Caco-2 (cell line): ENCODE results near the gene TSHZ3. TPM values are rescaled to one million over a fixed set of nuclear protein-coding genes. Genes with fewer than 3 reads are reported as not detected.

ENCODE experiments used
- BruUV-seq: library from RNA; stranded (reverse); fragments of 400-500 nt; replicated peaks from 2 replicates; lab custom pipeline; 2021; lab: Mats Ljungman, UMichigan
- CTCF ChIA-PET: fragments of 300-600 bp; sonication (Branson Sonifier 250); formaldehyde crosslinking; loops from one replicate; lab custom pipeline; 2022; ENCODE audit warnings: antibody characterized with exemption; lab: Charles Lee
- POLR2A ChIA-PET: fragments of 300-600 bp; sonication (Branson Sonifier 250); formaldehyde crosslinking; loops from one replicate; lab custom pipeline; 2022; ENCODE audit warnings: antibody characterized with exemption; lab: Charles Lee
- DNase-seq, 2 experiments: peaks; one replicate each; pipeline versions ENCODE4 v3.0.0 to v3.0.0-alpha.2; 2020 to 2022
- H3K27me3 ChIP-seq: replicated peaks from 2 replicates; pipeline ENCODE4 v1.6.0; 2011; ENCODE audit warnings: low read length; ENCODE audit not compliant: control insufficient read depth, insufficient read depth
- H3K36me3 ChIP-seq: 2 replicates; pipeline ENCODE4 v1.5.1; 2011; ENCODE audit warnings: low read length; ENCODE audit not compliant: control insufficient read depth, insufficient read depth
- H3K4me1 ChIP-seq: fragments of 250-450 bp; sonication (Bioruptor Pico); 2 replicates; pipeline ENCODE4 v1.5.1; 2020; ENCODE audit warnings: mild to moderate bottlenecking
- H3K4me3 ChIP-seq: 2 replicates; pipeline ENCODE4 v1.5.1; 2011; ENCODE audit warnings: low read depth, mild to moderate bottlenecking, control low read depth, low read length
- H3K9me3 ChIP-seq: fragments of 250-450 bp; sonication (Bioruptor Pico); 2 replicates; pipeline ENCODE4 v1.5.1; 2020; ENCODE audit warnings: mild to moderate bottlenecking, moderate library complexity
- H3K27ac Mint-ChIP-seq: one replicate; pipeline ENCODE4 v1.8.0; 2022; ENCODE audit warnings: mixed read lengths; ENCODE audit not compliant: unreplicated experiment
- H3K27me3 Mint-ChIP-seq: one replicate; pipeline ENCODE4 v1.8.0; 2022; ENCODE audit warnings: mixed read lengths; ENCODE audit not compliant: insufficient read depth, unreplicated experiment
- H3K36me3 Mint-ChIP-seq: one replicate; pipeline ENCODE4 v1.8.0; 2022; ENCODE audit warnings: mild to moderate bottlenecking, mixed read lengths; ENCODE audit not compliant: insufficient read depth, unreplicated experiment
- H3K4me1 Mint-ChIP-seq: one replicate; pipeline ENCODE4 v1.8.0; 2022; ENCODE audit warnings: low read depth, mixed read lengths; ENCODE audit not compliant: unreplicated experiment
- H3K4me3 Mint-ChIP-seq: one replicate; pipeline ENCODE4 v1.8.0; 2022; ENCODE audit warnings: mild to moderate bottlenecking, moderate library complexity, mixed read lengths; ENCODE audit not compliant: unreplicated experiment
- H3K9me3 Mint-ChIP-seq: one replicate; pipeline ENCODE4 v1.8.0; 2022; ENCODE audit warnings: mixed read lengths; ENCODE audit not compliant: unreplicated experiment
- intact Hi-C: fragments of 100-400 bp; cut with micrococcal nuclease; formaldehyde crosslinking; loops from one replicate; pipeline ENCODE4 v1.10.0; 2022; ENCODE audit not compliant: unreplicated experiment
- total RNA-seq: library from RNA; stranded (reverse); gene quantifications from 2 replicates; pipeline ENCODE4 v1.2.3, GENCODE V29; 2022
- TF ChIP-seq, protein P1 (sequence below), 2 experiments: fragments of 200-600 bp in 1 of 2; IDR thresholded peaks; 1 replicate in 1 of 2; 2 replicates in 1 of 2; pipeline versions ENCODE4 v1.5.1 to v1.8.0; 2011 to 2022; ENCODE audit warnings: antibody characterized with exemption in 1 of 2, control low read depth in 1 of 2, inconsistent platforms in 1 of 2, low read depth in 1 of 2, low read length in 1 of 2, mild to moderate bottlenecking in 1 of 2, moderate library complexity in 1 of 2; ENCODE audit not compliant: insufficient read depth in 1 of 2, severe bottlenecking in 1 of 2, unreplicated experiment in 1 of 2

TSHZ3 gene
- total RNA-seq, 1 experiment from 2014 or later: not detected

DNA sequence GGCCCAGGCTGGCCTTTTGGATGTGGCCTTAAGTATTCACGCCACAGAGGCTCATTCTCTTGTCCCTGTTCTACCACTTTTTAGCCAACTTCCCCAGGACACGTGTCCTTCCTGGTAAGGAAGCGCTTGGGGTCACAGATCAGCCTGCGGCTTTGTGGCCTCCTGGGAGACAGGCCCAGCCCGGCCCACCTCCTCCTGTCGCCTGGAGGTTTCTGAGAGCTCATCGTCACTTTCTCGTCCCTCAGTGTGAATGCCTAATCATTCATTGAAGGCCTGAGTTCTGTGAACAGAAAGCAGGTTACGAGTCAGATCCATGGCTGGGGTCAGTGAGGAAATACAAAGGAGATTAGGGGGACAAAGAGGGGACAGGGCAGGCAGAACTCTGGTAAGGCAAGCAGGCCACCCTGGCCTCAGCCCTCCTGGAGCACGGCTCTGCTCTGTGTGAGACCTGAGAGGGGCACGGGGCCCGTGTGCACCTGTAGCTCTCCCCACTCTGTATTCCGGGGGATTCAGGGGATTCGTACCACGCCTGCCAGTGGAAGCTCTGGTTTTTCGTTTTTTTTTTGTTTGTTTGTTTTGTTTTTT is 38.6 kb upstream of the TSHZ3 start:
- H3K27me3 Mint-ChIP-seq: peaks cover 5% of the 10 kb centered on the region
- TF ChIP-seq, protein P1, sequence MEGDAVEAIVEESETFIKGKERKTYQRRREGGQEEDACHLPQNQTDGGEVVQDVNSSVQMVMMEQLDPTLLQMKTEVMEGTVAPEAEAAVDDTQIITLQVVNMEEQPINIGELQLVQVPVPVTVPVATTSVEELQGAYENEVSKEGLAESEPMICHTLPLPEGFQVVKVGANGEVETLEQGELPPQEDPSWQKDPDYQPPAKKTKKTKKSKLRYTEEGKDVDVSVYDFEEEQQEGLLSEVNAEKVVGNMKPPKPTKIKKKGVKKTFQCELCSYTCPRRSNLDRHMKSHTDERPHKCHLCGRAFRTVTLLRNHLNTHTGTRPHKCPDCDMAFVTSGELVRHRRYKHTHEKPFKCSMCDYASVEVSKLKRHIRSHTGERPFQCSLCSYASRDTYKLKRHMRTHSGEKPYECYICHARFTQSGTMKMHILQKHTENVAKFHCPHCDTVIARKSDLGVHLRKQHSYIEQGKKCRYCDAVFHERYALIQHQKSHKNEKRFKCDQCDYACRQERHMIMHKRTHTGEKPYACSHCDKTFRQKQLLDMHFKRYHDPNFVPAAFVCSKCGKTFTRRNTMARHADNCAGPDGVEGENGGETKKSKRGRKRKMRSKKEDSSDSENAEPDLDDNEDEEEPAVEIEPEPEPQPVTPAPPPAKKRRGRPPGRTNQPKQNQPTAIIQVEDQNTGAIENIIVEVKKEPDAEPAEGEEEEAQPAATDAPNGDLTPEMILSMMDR (IDR thresholded peaks at IDR 0.05; ENCODE audit: insufficient read depth in 1 of 2, low read depth in 1 of 2, low read length in 1 of 2, severe bottlenecking in 1 of 2, unreplicated experiment in 1 of 2): no peak
- no peak overlapping the region for H3K27ac Mint-ChIP-seq
- no peak overlapping the region for H3K4me3 Mint-ChIP-seq
- CTCF ChIA-PET: no interaction called here
- Histone ChIP-seq H3K9me3 (peaks cover 2% of the 10 kb centered on the region; the same call in 1 of the 2 replicates), H3K4me3 (no peak overlapping the region), H3K36me3 (no peaks in the 10 kb centered on the region), H3K4me1 (no peaks in the 10 kb centered on the region), H3K27me3 (no peaks in the 10 kb centered on the region)
- DNase-seq: no peak
- no peaks in the 10 kb centered on the region for H3K36me3 Mint-ChIP-seq
- BruUV-seq: no TSS peak
- H3K4me1 Mint-ChIP-seq: no peaks in the 10 kb centered on the region
- no peaks in the 10 kb centered on the region for H3K9me3 Mint-ChIP-seq
- intact Hi-C loops: no loop called here
- POLR2A ChIA-PET: no interaction called here

- H3K36me3 ChIP-seq: no peaks in the 10 kb centered on the region
- TF ChIP-seq, protein P1 (IDR thresholded peaks at IDR 0.05; ENCODE audit: insufficient read depth in 1 of 2, low read depth in 1 of 2, low read length in 1 of 2, severe bottlenecking in 1 of 2, unreplicated experiment in 1 of 2): no peak
- Mint-ChIP-seq H3K36me3 (no peaks in the 10 kb centered on the region), H3K27ac (no peak overlapping the region), H3K4me1 (no peaks in the 10 kb centered on the region), H3K27me3 (peaks cover 3% of the 10 kb centered on the region), H3K9me3 (no peaks in the 10 kb centered on the region), H3K4me3 (no peak overlapping the region)
- H3K27me3 ChIP-seq: no peaks in the 10 kb centered on the region
- DNase-seq: no peak
- H3K4me3 ChIP-seq: no peak overlapping the region
- POLR2A ChIA-PET: no interaction called here
- peaks cover 2% of the 10 kb centered on the region; the same call in 1 of the 2 replicates for H3K9me3 ChIP-seq
- CTCF ChIA-PET: no interaction called here
- intact Hi-C loops: no loop called here
- BruUV-seq: no TSS peak
- no peaks in the 10 kb centered on the region for H3K4me1 ChIP-seq
These were observed 37.6 kb upstream of the TSHZ3 start for GRCh38 chr19:31386806-31387205.

DNA sequence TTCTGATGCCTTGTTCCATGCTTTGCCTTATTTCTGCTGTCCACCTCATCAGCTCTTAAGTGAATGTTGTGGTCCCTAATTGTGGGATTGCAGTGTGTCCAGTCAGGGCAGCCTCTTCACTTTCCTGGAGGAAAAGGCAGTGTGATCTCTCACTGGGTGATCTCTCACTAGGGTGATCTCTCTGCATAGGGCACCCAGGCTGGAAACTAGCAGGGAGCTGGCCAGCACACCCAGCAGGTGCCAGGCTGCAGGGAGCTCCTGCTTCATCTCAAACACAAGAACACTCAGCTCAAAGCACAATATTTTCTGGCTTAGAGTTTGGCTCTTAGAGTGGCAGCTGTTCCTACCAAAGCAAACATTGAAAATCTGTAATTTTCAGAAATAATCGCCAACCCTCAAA is 36.5 kb upstream of the TSHZ3 start:
- intact Hi-C loops: no loop called here
- H3K9me3 ChIP-seq: peaks cover 2% of the 10 kb centered on the region; the same call in 1 of the 2 replicates
- POLR2A ChIA-PET: no interaction called here
- no peaks in the 10 kb centered on the region for H3K36me3 ChIP-seq
- H3K36me3 Mint-ChIP-seq: no peaks in the 10 kb centered on the region
- no peak overlapping the region for H3K4me3 ChIP-seq
- TF ChIP-seq, protein P1 (IDR thresholded peaks at IDR 0.05; ENCODE audit: insufficient read depth in 1 of 2, low read depth in 1 of 2, low read length in 1 of 2, severe bottlenecking in 1 of 2, unreplicated experiment in 1 of 2): no peak
- H3K4me3 Mint-ChIP-seq: no peak overlapping the region
- no peaks in the 10 kb centered on the region for H3K4me1 ChIP-seq
- DNase-seq: no peak
- no TSS peak for BruUV-seq
- no peaks in the 10 kb centered on the region for H3K27me3 ChIP-seq
- H3K27ac Mint-ChIP-seq: no peak overlapping the region
- H3K4me1 Mint-ChIP-seq: no peaks in the 10 kb centered on the region
- CTCF ChIA-PET: no interaction called here
- no peaks in the 10 kb centered on the region for H3K9me3 Mint-ChIP-seq
- H3K27me3 Mint-ChIP-seq: no peaks in the 10 kb centered on the region
